Measurements from ENCODE around the gene BSG.
"Not testable (repeated sequence)": the region's sequence is repeated elsewhere in the genome, so short reads cannot be mapped to it uniquely, and the experiment has no call there.

The BSG gene

DNA sequence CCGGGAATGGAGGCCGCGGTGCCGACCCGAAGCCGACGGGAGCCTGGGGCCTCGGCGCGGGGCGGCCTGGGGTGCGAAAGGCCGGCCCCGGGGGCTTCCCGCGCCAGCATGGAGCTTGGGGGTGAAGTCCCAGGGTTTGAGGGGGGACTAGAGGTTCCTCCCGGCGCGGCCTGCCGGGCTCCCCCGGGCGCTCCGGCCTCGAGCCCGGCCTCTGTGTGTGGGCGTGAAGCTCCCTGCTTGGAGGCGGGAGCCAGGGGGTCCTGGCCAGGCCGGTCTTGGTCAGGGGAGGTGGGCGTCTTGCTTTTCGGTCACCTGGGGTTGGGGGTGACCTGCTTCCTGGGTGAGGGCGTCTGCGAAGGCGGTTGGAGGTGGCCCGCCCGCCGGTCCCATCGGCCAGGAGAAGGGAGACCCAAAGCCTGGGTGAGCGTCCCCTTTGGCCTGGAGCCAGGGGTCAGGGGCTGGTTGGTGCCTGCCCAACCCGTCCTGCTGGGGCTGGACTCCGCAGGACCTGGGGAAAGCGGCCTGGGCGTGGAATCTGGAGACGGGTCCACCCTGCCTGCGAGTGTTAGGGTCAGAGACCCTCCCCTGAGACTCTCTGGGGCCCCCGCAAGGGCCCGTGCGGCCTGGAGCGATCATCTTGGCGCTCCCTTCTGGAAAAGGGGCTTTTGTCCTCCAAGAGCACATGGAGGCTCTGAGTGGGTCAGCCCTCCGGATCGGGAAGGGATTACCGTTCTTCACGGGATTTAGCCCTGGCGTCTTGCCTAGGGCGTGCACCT is 535 bp downstream of the BSG start:
- DNase-seq (ENCODE audit: low read depth) = no peak

DNA sequence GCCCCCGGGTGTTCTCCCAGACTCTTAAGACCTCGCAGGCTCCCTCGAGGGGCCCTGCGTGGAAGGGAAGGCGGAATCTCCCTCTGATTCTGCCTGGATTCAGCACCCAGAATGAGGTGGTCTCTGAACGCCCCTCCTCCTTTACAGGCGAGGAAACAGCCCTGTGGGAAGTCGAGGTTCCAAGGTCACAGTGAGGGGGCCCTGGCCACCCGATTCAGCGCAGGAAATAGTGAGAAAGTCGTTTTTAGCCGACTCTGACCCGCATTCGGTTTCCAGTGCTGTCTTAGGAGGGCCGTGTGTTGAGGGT is 1.1 kb downstream of the BSG start:
- no peak for DNase-seq (ENCODE audit: low read depth)

DNA sequence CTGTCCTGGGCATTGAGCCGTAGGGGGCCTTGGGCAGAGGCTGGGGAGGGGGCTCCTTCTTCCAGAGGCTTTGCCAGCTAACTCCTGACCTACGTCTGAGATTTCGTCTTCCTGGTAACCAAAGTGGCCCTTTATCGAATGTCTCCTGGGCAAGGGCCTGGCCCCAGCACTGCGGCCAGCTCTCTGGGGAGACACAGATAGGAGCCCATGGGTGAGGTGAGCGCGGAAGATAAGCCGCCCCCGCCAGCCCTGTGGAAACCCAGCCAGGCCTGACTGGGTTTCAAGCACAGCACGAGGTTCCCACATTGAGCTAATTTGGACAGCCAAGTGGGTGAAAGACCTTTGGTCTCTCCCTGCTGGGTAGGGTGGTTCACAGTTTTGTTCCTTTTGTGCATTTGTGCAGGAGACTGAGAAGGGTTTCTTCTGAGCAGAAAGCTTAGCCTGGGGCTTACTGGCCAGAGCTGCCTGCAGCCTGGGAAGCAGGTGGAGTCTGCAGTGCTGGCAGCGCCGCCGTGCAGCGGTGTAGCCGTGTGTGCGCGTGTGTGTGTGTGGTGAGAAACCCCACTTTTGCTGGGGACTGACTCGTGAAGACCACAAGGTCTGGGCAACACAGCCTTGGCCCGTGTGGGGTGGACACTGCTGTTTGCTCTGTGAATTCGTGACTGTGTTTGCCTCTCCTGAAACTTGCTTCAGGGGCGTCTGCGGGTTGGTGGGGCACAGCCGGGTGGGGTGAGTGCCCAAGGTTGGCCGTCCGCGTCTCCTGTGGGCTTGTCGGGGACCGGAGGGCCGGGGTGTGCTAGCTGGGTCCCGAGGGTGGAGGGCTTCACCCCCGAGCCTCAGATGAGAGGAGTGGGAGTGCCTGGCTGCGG is 2.5 kb downstream of the BSG start:
- no peak for DNase-seq (ENCODE audit: low read depth)

DNA sequence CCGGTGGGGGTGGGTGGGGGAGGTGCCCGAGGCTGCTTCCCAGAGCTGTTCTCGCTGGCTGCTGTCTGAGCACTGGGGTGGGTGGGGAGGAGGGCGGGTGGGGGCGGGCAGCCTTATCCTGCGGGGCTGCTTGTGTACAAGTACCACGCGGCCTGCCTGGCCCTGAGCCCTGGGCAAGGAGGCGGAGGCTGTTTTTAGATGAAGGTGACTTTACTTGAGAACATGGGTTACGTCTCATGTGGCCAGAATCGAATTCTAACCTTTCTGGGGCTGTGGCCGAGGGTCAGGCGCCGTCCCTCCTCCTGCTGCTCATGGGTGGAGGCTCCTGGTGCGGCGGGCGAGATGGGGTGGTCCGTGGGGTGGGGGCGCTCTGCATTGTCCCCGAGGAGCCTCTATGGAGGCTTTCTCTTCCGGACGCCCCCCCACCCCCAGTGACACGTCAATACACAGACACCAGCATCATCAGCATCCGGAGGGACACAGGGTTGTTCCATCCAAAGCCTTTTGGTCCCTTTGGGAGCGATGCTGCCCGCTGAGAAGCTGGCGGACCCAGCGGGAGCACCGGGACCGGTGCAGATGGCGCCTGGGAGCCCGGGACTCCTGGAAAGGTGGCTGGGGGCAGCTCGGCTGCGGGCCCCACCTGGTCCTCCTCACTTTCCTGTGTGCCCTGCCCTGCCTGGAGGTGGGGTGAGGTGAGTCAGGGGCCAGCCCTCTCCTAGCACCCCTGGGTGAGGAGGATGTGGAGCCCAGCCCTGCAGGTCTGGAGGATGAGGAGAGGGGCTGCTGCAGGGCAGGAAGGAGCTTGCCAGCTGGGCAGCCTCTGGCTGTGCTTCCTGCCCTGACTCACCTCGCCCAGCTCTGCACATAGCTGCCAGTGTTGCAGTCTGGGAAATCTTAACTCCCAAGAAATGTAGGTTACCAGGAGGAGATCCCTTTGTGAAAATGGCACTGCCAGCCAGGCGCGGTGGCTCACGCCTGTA is 3.4 kb downstream of the BSG start:
- DNase-seq (ENCODE audit: low read depth) = no peak

DNA sequence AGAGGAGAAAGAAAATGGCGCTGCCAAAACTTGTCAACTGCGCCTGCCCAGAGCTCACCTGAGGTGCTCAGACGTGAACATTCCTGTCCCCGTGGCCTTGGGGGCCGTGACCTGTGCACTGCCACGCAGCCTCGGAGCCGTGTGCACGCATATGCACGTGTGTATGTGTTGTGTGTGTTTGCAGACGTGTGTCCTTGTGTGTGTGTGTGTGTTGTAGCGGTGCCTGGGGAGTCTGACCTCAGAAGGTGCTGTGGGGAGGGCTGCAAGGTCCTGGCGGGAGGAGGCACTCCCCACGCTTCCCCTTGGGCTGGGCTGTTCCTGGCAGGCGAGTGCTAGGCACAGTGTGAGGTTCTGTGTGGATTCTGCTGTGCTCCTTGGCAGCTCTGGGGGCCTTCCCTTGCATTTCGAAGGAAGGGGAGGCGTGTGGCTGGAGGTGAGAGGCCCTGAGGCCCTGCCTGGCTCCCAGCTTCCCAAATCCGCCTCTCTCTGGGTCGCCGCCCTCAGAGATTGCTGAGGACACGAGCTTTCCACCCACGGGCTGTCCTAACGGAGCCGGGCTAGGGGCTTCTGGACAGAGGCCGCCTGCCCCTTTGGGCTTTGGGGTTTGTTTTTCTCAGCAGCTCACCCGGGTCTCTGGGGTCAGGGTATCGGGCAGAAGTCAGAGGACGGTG is 4.5 kb downstream of the BSG start:
- DNase-seq (ENCODE audit: low read depth) = no peak

DNA sequence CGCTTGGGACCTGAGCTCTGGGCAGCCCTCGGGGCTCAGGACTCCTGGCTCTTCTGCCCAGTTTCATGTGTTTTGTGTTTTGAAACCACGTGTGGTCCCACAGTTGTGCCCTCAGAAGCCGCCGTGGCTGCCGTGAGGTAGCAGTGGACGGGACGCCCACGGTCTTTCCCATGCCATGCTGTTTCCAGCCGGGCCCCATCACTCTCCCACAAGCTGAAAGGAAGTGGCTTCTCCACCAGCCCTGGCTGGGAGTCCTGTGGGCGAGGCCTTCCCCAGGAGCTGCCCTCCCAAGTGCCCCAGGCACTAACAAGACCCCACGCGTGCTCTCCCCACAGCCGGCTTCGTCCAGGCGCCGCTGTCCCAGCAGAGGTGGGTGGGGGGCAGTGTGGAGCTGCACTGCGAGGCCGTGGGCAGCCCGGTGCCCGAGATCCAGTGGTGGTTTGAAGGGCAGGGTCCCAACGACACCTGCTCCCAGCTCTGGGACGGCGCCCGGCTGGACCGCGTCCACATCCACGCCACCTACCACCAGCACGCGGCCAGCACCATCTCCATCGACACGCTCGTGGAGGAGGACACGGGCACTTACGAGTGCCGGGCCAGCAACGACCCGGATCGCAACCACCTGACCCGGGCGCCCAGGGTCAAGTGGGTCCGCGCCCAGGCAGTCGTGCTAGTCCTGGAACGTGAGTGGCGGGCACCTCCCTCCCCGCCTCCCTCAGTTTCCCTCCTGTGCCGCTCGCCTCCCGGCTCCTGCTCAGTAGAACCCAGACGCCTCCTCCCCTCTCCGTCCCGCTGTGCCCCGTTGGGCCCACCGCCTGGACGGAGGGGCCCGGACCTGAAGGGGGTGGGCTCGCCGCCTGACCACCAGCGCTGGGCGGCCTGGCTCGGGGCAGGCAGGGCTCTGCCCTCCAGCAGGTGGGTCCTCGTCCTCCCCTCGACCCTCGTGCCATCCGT is 5.3 kb downstream of the BSG start:
- no peak for DNase-seq (ENCODE audit: low read depth)

DNA sequence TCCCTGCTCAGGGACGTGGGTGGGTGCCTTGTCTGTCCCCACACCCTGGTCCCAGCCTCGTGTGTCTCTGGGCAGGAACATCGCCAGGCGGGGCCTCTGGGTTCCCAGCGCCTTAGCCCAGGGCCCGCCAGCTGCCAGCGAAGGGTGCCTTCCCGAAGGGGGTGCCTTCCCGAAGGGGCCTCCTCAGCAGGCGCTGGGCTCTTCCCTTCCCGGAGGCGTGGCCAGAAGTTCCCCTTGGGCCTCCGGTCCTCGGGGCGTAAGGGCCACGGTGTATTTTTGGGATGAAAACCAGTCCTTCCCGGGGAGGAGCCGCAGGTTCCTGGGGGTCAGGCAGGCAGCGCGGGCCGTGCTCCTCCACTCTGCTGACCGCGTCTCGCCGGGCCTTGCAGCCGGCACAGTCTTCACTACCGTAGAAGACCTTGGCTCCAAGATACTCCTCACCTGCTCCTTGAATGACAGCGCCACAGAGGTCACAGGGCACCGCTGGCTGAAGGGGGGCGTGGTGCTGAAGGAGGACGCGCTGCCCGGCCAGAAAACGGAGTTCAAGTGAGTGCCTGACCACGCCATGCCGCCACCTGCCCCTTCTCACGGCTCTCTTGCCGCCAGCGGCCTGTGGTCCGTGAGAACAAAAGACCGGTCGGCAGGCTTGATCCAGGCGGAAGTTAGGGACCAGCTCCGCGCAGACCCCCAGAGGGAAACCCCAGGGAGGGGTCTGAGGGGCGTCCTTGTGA is 6.9 kb downstream of the BSG start:
- DNase-seq (ENCODE audit: low read depth) = no peak

DNA sequence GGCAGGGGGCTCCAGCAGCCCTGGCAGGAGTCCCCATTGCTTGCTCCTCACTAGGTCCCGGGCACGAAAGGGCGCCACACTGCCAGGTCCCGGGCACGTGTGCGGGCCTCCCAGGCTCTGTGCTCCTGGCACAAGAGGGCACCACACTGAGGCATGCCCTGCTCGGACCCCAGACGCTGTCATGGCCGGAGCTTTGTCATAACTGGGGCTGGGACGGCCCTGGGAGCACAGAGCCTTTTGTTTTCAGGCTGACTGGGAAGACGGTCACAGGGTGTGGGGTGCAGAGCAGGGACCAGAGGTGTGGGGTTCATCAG is 7.4 kb downstream of the BSG start:
- DNase-seq (ENCODE audit: low read depth) = no peak

DNA sequence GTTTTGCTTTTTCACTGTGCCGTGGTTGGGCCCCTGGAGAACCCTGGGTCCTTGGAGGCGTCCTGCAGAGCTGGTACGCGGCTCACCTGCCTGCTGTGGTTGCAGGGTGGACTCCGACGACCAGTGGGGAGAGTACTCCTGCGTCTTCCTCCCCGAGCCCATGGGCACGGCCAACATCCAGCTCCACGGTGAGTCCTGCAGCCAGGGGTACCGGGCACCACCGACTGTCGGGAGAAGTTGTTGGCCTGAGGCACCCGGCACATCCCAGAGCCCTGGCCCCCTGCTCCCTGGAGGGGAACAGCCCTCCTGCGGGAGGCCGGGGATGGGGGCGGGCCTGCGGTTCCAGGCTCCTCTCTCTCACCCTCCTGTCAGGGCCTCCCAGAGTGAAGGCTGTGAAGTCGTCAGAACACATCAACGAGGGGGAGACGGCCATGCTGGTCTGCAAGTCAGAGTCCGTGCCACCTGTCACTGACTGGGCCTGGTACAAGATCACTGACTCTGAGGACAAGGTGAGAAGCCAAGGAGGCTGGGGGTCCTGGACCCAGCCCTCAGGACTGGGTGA is 8.0 kb downstream of the BSG start:
- DNase-seq (ENCODE audit: low read depth) = no peak

DNA sequence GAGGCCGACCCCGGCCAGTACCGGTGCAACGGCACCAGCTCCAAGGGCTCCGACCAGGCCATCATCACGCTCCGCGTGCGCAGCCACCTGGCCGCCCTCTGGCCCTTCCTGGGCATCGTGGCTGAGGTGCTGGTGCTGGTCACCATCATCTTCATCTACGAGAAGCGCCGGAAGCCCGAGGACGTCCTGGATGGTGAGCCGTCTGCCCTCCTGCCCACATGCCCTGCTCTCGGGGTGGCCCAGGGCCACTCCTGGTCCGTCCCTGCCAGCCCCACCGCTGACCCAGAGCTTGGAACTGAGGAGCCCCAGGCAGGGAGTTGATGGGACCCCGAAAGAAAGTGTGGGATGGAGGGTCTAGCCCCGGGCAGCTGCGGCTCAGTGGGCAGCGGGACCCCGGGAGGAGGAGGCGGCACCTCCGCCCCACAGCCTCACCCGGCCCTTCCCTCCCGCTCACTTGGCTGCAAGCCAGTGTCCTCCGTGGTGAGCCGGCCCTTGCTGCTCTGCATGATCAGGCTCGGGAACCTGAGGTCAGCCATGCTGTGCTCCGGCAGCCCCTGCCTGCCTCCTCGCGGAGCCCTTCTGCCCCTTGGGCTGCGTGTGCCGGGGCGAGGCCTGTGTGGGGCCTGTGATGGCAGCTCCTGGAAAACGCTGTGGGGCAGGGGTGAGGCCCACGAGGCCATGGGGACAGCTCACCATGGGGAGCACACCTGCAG is 9.2 kb downstream of the BSG start:
- no peak for DNase-seq (ENCODE audit: low read depth)

DNA sequence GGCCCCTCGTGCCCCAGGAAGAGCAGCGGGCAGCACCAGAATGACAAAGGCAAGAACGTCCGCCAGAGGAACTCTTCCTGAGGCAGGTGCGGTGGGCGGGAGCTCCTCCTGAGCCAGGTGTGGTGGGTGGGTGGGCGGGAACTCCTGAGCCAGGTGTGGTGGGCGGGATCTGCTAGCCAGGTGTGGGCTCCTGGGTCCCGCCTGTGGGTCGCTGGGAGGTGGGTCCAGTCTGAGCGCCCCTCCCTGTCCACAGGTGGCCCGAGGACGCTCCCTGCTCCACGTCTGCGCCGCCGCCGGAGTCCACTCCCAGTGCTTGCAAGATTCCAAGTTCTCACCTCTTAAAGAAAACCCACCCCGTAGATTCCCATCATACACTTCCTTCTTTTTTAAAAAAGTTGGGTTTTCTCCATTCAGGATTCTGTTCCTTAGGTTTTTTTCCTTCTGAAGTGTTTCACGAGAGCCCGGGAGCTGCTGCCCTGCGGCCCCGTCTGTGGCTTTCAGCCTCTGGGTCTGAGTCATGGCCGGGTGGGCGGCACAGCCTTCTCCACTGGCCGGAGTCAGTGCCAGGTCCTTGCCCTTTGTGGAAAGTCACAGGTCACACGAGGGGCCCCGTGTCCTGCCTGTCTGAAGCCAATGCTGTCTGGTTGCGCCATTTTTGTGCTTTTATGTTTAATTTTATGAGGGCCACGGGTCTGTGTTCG is 10.3 kb downstream of the BSG start:
- no peak for DNase-seq (ENCODE audit: low read depth)

DNA sequence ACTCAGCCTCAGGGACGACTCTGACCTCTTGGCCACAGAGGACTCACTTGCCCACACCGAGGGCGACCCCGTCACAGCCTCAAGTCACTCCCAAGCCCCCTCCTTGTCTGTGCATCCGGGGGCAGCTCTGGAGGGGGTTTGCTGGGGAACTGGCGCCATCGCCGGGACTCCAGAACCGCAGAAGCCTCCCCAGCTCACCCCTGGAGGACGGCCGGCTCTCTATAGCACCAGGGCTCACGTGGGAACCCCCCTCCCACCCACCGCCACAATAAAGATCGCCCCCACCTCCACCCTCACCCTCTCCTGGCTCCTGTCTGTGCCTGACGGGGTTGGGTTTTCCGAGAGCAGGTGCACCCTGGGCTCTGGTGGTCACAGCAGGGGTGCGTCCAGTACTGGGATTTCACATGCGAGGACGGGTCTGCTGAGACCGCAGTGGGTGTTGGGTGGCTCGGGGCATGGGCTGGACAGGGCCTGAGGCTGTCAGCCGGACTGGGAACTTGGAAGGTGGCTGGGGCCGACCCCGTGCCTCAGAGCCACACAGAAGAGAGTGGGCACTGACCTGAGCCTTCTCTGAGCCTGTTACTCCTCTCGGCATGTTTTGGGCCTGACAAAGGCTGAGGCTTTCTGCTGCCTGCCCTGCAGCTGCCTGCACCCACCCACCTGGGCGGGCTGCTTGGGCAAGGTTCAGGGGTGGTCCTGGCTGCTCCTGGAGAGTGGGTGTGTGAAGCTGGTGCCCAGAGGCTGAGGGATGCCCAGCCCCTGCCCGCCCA is 11.0 kb downstream of the BSG start:
- DNase-seq (ENCODE audit: low read depth) = no peak

DNA sequence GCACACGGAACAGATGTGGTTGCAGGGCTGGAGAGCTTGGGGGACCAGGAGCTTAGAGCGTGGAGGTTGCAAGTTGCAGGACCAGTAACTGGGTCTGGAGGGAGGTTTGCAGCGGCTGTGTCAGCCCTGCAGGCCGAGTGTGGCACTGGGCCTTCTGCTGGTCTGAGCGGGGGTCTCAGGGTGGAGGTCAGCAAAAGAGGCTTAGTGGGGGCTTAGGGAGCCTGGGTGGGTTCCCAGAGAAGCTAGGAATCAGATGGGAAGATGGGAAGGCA is 11.5 kb downstream of the BSG start:
- DNase-seq (ENCODE audit: low read depth) = no peak

DNA sequence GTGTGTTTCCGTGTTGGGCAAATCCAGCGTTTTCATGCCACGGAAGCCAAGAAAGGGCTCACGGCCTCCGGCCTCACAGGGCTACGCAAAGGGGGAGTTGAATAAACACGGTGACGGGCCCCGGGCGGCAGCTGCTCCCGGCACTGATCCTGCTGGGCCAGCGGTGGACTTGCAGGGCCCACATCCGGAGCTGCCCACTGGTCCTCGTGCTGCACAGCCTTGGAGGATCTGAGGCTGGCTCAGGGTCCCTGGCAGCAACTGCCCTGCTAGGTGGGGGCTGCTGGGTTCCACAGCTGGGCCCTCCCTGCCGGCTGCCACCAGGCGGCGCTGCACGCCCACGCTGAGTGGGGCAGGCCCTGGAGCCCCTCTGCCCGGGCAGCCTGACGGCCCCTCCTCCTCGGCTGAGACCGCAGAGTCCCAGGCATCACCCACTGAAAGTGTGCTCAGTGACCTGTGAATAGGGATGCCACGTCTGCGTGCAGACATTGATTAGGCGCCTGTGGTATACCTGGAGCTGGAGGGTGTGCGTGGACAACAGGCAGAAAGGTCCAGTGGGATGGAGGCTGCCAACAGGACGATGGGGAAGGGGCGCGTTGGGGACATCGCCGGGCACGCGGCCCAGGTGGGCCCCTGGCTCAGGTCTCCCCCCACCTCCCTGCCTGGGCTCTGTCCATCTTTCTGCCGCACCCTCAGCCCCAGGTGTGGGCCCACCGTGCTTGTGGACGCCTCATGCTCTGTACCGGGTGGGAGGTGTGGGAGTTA is 12.0 kb downstream of the BSG start:
- peak; percentile 48 for DNase-seq (ENCODE audit: low read depth)

DNA sequence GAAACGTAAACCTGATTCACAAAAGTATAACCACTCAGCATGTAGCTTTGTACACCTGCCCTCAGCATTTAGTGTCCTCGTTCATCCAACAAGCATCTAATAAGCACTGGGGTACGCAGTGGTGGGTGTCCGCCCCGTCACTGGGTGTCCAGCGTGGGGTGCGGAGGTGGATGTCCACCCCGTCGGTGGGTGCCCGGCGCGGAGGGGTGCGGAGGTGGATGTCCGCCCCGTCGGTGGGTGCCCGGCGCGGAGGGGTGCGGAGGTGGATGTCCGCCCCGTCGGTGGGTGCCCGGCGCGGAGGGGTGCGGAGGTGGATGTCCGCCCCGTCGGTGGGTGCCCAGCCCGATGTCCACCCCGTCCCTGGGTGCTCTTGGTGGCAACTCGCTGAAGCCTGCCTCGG is 12.8 kb downstream of the BSG start:
- DNase-seq (ENCODE audit: low read depth) = not testable (repeated sequence)

DNA sequence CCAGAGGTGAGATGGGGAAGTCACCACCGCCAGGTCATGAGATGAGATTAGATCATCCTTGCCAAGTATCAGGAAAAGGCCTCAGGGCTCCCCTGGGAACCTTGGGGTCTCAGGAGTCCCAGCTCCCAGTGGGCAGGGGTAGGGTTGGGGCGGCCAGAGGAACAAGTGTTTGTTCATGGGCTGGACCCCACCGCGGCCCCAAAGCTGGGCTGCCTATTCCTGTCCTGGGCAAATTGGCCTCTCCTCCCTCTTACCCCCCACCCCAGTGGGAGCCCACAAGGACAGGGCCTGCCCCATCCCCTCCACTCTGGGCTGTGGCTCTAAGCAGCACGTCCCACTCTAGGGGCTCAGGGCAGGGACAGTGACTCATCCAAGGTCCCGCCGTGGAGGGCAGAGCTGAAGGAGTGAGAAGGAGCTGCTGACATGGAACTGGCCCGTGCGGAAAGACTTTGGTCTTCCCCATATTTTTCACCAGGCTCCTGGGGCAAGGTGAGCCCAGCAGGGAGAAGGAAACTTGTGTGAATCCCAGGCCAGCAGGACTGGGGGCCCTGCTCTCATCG is 13.2 kb downstream of the BSG start:
- no peak for DNase-seq (ENCODE audit: low read depth)

Data from stimulated activated CD4-positive, alpha-beta T cell treated with anti-CD3 and anti-CD28 coated beads, Interleukin-2, amount 100 ng/mL, for 4 hours (primary cell).